ENCODE data around the gene ZNF438. TPM values are rescaled to one million over a fixed set of nuclear protein-coding genes. Genes with fewer than 3 reads are reported as not detected.
A peak's percentile ranks its signal among the peaks of the same experiment; 100 is the strongest.

The ZNF438 gene
- total RNA-seq, 1 donor, result 4.3 TPM

DNA sequence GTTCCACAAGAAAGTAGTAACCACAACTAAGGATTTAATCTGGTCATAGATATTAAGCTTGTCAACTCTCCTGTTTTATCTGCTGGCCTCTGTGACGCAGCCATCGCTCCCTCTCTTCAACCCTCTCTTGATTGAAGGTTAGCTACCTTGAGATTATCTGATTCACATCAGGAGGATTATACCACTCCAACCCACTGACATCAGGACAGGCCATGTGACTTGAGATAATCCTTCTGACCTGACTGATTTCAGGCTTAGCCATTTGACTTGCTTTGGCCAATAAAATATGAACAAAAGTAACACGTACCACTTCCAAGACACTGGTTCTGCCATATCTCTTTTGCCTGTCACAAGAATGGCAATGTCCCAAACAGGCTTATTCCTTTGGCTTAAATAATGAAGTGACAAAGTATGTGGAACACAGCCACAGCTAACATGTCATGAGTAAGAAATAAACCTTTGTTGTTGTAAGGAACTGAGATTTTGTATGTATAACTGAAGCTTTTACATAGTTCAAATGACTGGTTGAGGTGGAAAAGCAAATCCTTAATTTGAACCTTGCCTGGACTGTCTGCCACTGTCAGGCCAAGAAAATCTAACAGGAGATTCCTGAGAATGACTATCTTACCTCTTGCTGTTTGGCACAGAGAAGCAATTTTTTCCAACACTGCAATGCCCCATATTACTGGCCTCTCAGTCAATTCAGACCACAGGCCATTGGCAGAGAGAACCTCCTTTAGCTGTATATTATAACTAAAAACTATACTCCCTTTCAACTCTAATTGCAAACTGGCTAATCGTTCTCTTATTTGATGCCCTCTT is 13.9 kb downstream of the ZNF438 start:
- H3K4me3 ChIP-seq (ENCODE audit: insufficient read depth, low read length), result no peak overlapping the region
- H2AFZ ChIP-seq (ENCODE audit: low read length), result no peak overlapping the region
- H3K4me2 ChIP-seq (ENCODE audit: insufficient read depth, low read length), result no peak overlapping the region
- peaks cover 10% of the 10 kb centered on the region for H3K79me2 ChIP-seq (ENCODE audit: insufficient read depth, low read length)
- no peak overlapping the region for H3K27ac ChIP-seq (ENCODE audit: low read depth, low read length)
- no peaks in the 10 kb centered on the region for H3K36me3 ChIP-seq (ENCODE audit: insufficient read depth, low read length)
- no peaks in the 10 kb centered on the region for H3K9me3 ChIP-seq (ENCODE audit: low read depth, low read length)
- no peaks in the 10 kb centered on the region for H3K4me1 ChIP-seq (ENCODE audit: insufficient read depth, low read length)
- no peaks in the 10 kb centered on the region for H3K27me3 ChIP-seq (ENCODE audit: insufficient read depth, low read length)
- peak; percentile 22 for DNase-seq (ENCODE audit: insufficient read length, low spot score, missing footprints)
- H4K20me1 ChIP-seq (ENCODE audit: insufficient read depth, low read length), result no peaks in the 10 kb centered on the region
- TF ChIP-seq, protein P1, sequence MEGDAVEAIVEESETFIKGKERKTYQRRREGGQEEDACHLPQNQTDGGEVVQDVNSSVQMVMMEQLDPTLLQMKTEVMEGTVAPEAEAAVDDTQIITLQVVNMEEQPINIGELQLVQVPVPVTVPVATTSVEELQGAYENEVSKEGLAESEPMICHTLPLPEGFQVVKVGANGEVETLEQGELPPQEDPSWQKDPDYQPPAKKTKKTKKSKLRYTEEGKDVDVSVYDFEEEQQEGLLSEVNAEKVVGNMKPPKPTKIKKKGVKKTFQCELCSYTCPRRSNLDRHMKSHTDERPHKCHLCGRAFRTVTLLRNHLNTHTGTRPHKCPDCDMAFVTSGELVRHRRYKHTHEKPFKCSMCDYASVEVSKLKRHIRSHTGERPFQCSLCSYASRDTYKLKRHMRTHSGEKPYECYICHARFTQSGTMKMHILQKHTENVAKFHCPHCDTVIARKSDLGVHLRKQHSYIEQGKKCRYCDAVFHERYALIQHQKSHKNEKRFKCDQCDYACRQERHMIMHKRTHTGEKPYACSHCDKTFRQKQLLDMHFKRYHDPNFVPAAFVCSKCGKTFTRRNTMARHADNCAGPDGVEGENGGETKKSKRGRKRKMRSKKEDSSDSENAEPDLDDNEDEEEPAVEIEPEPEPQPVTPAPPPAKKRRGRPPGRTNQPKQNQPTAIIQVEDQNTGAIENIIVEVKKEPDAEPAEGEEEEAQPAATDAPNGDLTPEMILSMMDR (IDR thresholded peaks at IDR 0.05; ENCODE audit: extremely low read depth, low read depth, low read length), result no peak

GRCh38 chr10:31014161-31014875 is 17.3 kb downstream of the ZNF438 start:
- Histone ChIP-seq H2AFZ (ENCODE audit: low read length) (no peak overlapping the region), H3K4me3 (ENCODE audit: insufficient read depth, low read length) (no peak overlapping the region), H3K27me3 (ENCODE audit: insufficient read depth, low read length) (no peaks in the 10 kb centered on the region), H3K9me3 (ENCODE audit: low read depth, low read length) (no peaks in the 10 kb centered on the region), H3K27ac (ENCODE audit: low read depth, low read length) (no peak overlapping the region), H4K20me1 (ENCODE audit: insufficient read depth, low read length) (no peaks in the 10 kb centered on the region), H3K4me1 (ENCODE audit: insufficient read depth, low read length) (peaks cover 12% of the 10 kb centered on the region), H3K36me3 (ENCODE audit: insufficient read depth, low read length) (no peaks in the 10 kb centered on the region), H3K79me2 (ENCODE audit: insufficient read depth, low read length) (peaks cover 3% of the 10 kb centered on the region), H3K4me2 (ENCODE audit: insufficient read depth, low read length) (no peak overlapping the region)
- TF ChIP-seq, protein P1 (IDR thresholded peaks at IDR 0.05; ENCODE audit: extremely low read depth, low read depth, low read length), result no peak
- no peak for DNase-seq (ENCODE audit: insufficient read length, low spot score, missing footprints)

- H3K4me1 ChIP-seq (ENCODE audit: insufficient read depth, low read length), result peaks cover 14% of the 10 kb centered on the region
- H3K36me3 ChIP-seq (ENCODE audit: insufficient read depth, low read length), result no peaks in the 10 kb centered on the region
- H3K9me3 ChIP-seq (ENCODE audit: low read depth, low read length), result no peaks in the 10 kb centered on the region
- peaks cover 2% of the 10 kb centered on the region for H3K79me2 ChIP-seq (ENCODE audit: insufficient read depth, low read length)
- H2AFZ ChIP-seq (ENCODE audit: low read length), result no peak overlapping the region
- TF ChIP-seq, protein P1 (IDR thresholded peaks at IDR 0.05; ENCODE audit: extremely low read depth, low read depth, low read length), result no peak
- H3K27ac ChIP-seq (ENCODE audit: low read depth, low read length), result no peak overlapping the region
- no peak overlapping the region for H3K4me2 ChIP-seq (ENCODE audit: insufficient read depth, low read length)
- no peak overlapping the region for H3K4me3 ChIP-seq (ENCODE audit: insufficient read depth, low read length)
- H3K27me3 ChIP-seq (ENCODE audit: insufficient read depth, low read length), result no peaks in the 10 kb centered on the region
- no peaks in the 10 kb centered on the region for H4K20me1 ChIP-seq (ENCODE audit: insufficient read depth, low read length)
- no peak for DNase-seq (ENCODE audit: insufficient read length, low spot score, missing footprints)
Observed at GRCh38 chr10:31013331-31013730, 18.3 kb downstream of the ZNF438 start.

DNA sequence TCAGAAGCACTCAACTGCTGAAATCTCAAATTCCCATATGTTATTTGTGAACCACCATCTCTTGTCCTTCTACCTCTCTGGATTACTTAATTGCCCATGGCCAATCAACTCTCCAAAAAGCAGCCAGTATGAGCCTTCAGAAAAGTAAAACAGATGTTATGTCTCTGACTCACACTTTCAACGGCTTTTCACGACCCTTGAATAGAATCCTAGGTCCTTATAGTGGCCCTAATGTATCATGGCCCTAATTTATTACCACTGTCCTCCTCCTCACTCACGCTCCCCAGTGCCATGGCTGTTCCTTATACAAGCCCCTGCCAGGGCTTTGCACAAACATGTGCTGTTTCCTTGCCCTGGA is 20.0 kb downstream of the ZNF438 start:
- DNase-seq (ENCODE audit: insufficient read length, low spot score, missing footprints), result peak; percentile 14
- Histone ChIP-seq H3K27ac (ENCODE audit: low read depth, low read length) (no peak overlapping the region), H3K9me3 (ENCODE audit: low read depth, low read length) (no peaks in the 10 kb centered on the region), H3K36me3 (ENCODE audit: insufficient read depth, low read length) (no peaks in the 10 kb centered on the region), H3K27me3 (ENCODE audit: insufficient read depth, low read length) (no peaks in the 10 kb centered on the region), H3K4me3 (ENCODE audit: insufficient read depth, low read length) (no peak overlapping the region), H2AFZ (ENCODE audit: low read length) (no peak overlapping the region), H3K4me2 (ENCODE audit: insufficient read depth, low read length) (no peak overlapping the region), H3K79me2 (ENCODE audit: insufficient read depth, low read length) (no peaks in the 10 kb centered on the region), H4K20me1 (ENCODE audit: insufficient read depth, low read length) (no peaks in the 10 kb centered on the region), H3K4me1 (ENCODE audit: insufficient read depth, low read length) (peaks cover 28% of the 10 kb centered on the region)
- TF ChIP-seq, protein P1 (IDR thresholded peaks at IDR 0.05; ENCODE audit: extremely low read depth, low read depth, low read length), result no peak

Data from osteoblast (primary cell).